HL-60 (cell line): ENCODE data around the gene FOXD2.

ENCODE experiments used
- DNase-seq, 2 experiments: peaks; one replicate each; pipeline ENCODE4 v3.0.0-alpha.2; 2010 to 2020; ENCODE audit warnings: low read depth in 1 of 2, low spot score in 1 of 2
- H3K27ac ChIP-seq: fragments of 250-450 bp; sonication (Bioruptor Pico); replicated peaks from 2 replicates; pipeline ENCODE4 v1.5.1; 2020; ENCODE audit warnings: mild to moderate bottlenecking, moderate library complexity
- H3K27me3 ChIP-seq: fragments of 250-450 bp; sonication (Bioruptor Pico); 2 replicates; pipeline ENCODE4 v1.5.1; 2021; ENCODE audit warnings: mild to moderate bottlenecking, moderate library complexity; ENCODE audit not compliant: insufficient read depth, poor library complexity, severe bottlenecking
- H3K4me3 ChIP-seq: replicated peaks from 2 replicates; pipeline ENCODE4 v1.5.1; 2011; ENCODE audit warnings: mild to moderate bottlenecking, control low read depth, low read length; ENCODE audit not compliant: insufficient read depth
- GABPA ChIP-seq: IDR thresholded peaks from 2 replicates; pipeline ENCODE4 v1.6.1; 2012; ENCODE audit warnings: low read depth
- POLR2AphosphoS5 ChIP-seq: IDR thresholded peaks from 2 replicates; pipeline ENCODE4 v1.6.1; 2012; ENCODE audit warnings: low read depth
- REST ChIP-seq: IDR thresholded peaks from 2 replicates; pipeline ENCODE4 v1.6.1; 2012; ENCODE audit warnings: low read depth; ENCODE audit not compliant: insufficient replicate concordance
- SPI1 ChIP-seq: IDR thresholded peaks from 2 replicates; pipeline ENCODE4 v1.6.1; 2012; ENCODE audit warnings: low read depth, mild to moderate bottlenecking, borderline replicate concordance
- long read RNA-seq: library from polyadenylated mRNA; unstranded; transcript quantifications from one replicate; pipeline ENCODE4 v2.0.0, GENCODE V29; 2020
- TF ChIP-seq, protein P1 (sequence below): IDR thresholded peaks from one replicate; pipeline ENCODE4 v1.5.1; 2011; ENCODE audit warnings: low read length, control low read depth, inconsistent platforms; ENCODE audit not compliant: insufficient read depth

Gene FOXD2
- long read RNA-seq, result 0 reads

- H3K27me3 ChIP-seq, result peaks cover 56% of the 10 kb centered on the region
- H3K27ac ChIP-seq, result peak within 1 kb of the TSS; percentile 83
- TF ChIP-seq, protein P1, sequence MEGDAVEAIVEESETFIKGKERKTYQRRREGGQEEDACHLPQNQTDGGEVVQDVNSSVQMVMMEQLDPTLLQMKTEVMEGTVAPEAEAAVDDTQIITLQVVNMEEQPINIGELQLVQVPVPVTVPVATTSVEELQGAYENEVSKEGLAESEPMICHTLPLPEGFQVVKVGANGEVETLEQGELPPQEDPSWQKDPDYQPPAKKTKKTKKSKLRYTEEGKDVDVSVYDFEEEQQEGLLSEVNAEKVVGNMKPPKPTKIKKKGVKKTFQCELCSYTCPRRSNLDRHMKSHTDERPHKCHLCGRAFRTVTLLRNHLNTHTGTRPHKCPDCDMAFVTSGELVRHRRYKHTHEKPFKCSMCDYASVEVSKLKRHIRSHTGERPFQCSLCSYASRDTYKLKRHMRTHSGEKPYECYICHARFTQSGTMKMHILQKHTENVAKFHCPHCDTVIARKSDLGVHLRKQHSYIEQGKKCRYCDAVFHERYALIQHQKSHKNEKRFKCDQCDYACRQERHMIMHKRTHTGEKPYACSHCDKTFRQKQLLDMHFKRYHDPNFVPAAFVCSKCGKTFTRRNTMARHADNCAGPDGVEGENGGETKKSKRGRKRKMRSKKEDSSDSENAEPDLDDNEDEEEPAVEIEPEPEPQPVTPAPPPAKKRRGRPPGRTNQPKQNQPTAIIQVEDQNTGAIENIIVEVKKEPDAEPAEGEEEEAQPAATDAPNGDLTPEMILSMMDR, result peak; percentile 59
- TF ChIP-seq GABPA, result no peak
- 0 out of 2 replicates have a peak, but pooled peaks have one; percentile 38 for TF ChIP-seq POLR2AphosphoS5
- peak within 1 kb of the TSS; percentile 58 for H3K4me3 ChIP-seq
- DNase-seq, result peak; percentile 69 to 82
Observed at GRCh38 chr1:47437447-47438164, at the start of gene FOXD2. Gene FOXD2, plus strand, starts transcription at chr1:47438044. Its CDS starts 92 bp downstream, at chr1:47438136.

- peak; percentile 16 to 61 for DNase-seq
- no peak overlapping the region for H3K4me3 ChIP-seq
- no peaks in the 10 kb centered on the region for H3K27me3 ChIP-seq
- no peak overlapping the region for H3K27ac ChIP-seq
- TF ChIP-seq SPI1 (no peak), POLR2AphosphoS5 (no peak), REST (no peak), GABPA (no peak)
- TF ChIP-seq, protein P1, result peak; percentile 87
Observed at GRCh38 chr1:47388891-47389238, 49.0 kb upstream of the FOXD2 start.

DNA sequence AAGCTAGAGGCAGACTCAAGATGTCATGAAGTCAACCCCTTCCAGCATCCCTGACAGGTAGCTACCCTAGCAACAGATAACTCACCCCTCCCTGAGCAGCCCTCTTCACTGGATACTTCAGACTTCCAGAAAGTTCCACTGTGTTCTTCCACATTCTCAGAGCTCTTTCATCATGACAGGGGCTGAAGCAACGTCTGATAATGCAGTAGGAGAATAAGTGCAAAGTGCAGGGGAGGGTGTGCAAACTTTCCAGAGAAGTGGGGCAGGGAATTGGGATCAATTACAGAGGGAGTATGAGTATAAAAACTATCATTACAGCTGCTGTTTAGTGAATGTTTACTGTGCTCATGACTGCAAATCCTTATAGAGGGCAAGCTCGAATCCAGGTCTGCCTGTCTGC lies 48.1 kb upstream of the FOXD2 start:
- DNase-seq, result no peak
- Histone ChIP-seq H3K4me3 (no peak overlapping the region), H3K27ac (no peak overlapping the region), H3K27me3 (no peaks in the 10 kb centered on the region)
- TF ChIP-seq, protein P1, result no peak
- TF ChIP-seq POLR2AphosphoS5, result no peak
- TF ChIP-seq REST, result no peak
- TF ChIP-seq GABPA, result no peak
- TF ChIP-seq SPI1, result no peak

- H3K4me3 ChIP-seq, result no peak overlapping the region
- H3K27me3 ChIP-seq, result peaks cover 3% of the 10 kb centered on the region
- no peak overlapping the region for H3K27ac ChIP-seq
- DNase-seq, result no peak
- TF ChIP-seq SPI1, result no peak
- no peak for TF ChIP-seq REST
- no peak for TF ChIP-seq POLR2AphosphoS5
- TF ChIP-seq GABPA, result no peak
- TF ChIP-seq, protein P1, result no peak
Observed at GRCh38 chr1:47390843-47391242, 47.0 kb upstream of the FOXD2 start.
